Fibroblast of lung (primary cell): ENCODE measurements around the gene APOBEC3H. TPM values are rescaled to one million over a fixed set of nuclear protein-coding genes. Genes with fewer than 3 reads are reported as not detected.
"Not testable (repeated sequence)": the region's sequence is repeated elsewhere in the genome, so short reads cannot be mapped to it uniquely, and the experiment has no call there.

Source experiments
- DNase-seq, 2 donors: peaks; one replicate each; pipeline versions ENCODE4 v3.0.0 to v3.0.0-alpha.2; 2010; ENCODE audit warnings: low read depth in 2 of 2
- H2AFZ ChIP-seq: 2 replicates; pipeline ENCODE4 v1.5.1; 2012; ENCODE audit warnings: low read length, control low read depth, inconsistent platforms
- H3K27ac ChIP-seq: 2 replicates; pipeline ENCODE4 v1.5.1; 2011; ENCODE audit warnings: low read length, control low read depth; ENCODE audit not compliant: insufficient read depth
- H3K27me3 ChIP-seq: 2 replicates; pipeline ENCODE4 v1.5.1; 2011; ENCODE audit warnings: mild to moderate bottlenecking, low read length; ENCODE audit not compliant: control insufficient read depth, insufficient read depth
- H3K36me3 ChIP-seq: 2 replicates; pipeline ENCODE4 v1.5.1; 2011; ENCODE audit warnings: low read length; ENCODE audit not compliant: control insufficient read depth, insufficient read depth
- H3K4me1 ChIP-seq: 2 replicates; pipeline ENCODE4 v1.5.1; 2011; ENCODE audit warnings: low read length; ENCODE audit not compliant: control insufficient read depth, insufficient read depth; ENCODE audit errors: extremely low read depth
- H3K4me2 ChIP-seq: 2 replicates; pipeline ENCODE4 v1.5.1; 2011; ENCODE audit warnings: low read length, control low read depth; ENCODE audit not compliant: insufficient read depth; ENCODE audit errors: extremely low read depth
- H3K4me3 ChIP-seq, 4 experiments: fragments of 200-600 bp in 1 of 4; sonication (generic) in 1 of 4; replicated peaks in 1 of 4; 2 replicates each; pipeline ENCODE4 v1.5.1; 2011 to 2016; ENCODE audit warnings: low read length in 4 of 4, low read depth in 3 of 4, mild to moderate bottlenecking in 3 of 4, control low read depth in 2 of 4, inconsistent platforms in 1 of 4, mixed read lengths in 1 of 4; ENCODE audit not compliant: insufficient read depth in 1 of 4; ENCODE audit errors: control extremely low read depth in 1 of 4
- H3K79me2 ChIP-seq: 2 replicates; pipeline ENCODE4 v1.5.1; 2012; ENCODE audit warnings: mild to moderate bottlenecking, low read length, inconsistent platforms; ENCODE audit not compliant: control insufficient read depth, insufficient read depth
- H3K9ac ChIP-seq: 2 replicates; pipeline ENCODE4 v1.5.1; 2011; ENCODE audit warnings: mild to moderate bottlenecking, low read length, control low read depth; ENCODE audit not compliant: insufficient read depth
- H3K9me3 ChIP-seq: 2 replicates; pipeline ENCODE4 v1.5.1; 2012; ENCODE audit warnings: low read depth, low read length; ENCODE audit not compliant: control insufficient read depth, insufficient read depth
- H4K20me1 ChIP-seq: 2 replicates; pipeline ENCODE4 v1.5.1; 2011; ENCODE audit warnings: low read length; ENCODE audit not compliant: control insufficient read depth, insufficient read depth; ENCODE audit errors: extremely low read depth
- CTCF ChIP-seq, 2 donors: IDR thresholded peaks in 1 of 2; conservative IDR thresholded peaks in 1 of 2; 1 replicate in 1 of 2; 2 replicates in 1 of 2; pipeline ENCODE4 v1.5.1; 2011 to 2012; ENCODE audit warnings: low read length in 2 of 2, control low read depth in 1 of 2, inconsistent platforms in 1 of 2, low read depth in 1 of 2, mild to moderate bottlenecking in 1 of 2
- EZH2 ChIP-seq: IDR thresholded peaks from 2 replicates; pipeline ENCODE4 v1.5.1; 2012; ENCODE audit warnings: low read length, control low read depth, mild to moderate bottlenecking; ENCODE audit errors: missing control alignments
- polyA minus RNA-seq: library from RNA; depleted of rRNA, polyadenylated mRNA; stranded (reverse); fragments of >200 nt; gene quantifications from 2 replicates; pipeline ENCODE4 v1.2.3, GENCODE V29; 2011; ENCODE audit warnings: low replicate concordance
- polyA plus RNA-seq, 2 donors: library from polyadenylated mRNA; depleted of rRNA in 1 of 2; stranded (reverse) in 1 of 2; unstranded in 1 of 2; fragments of >200 nt; gene quantifications; 2 replicates each; pipeline ENCODE4 v1.2.1, GENCODE V29; 2011 to 2012; ENCODE audit warnings: missing spikeins in 1 of 2
- total RNA-seq: library from RNA; depleted of rRNA; stranded (reverse); fragments of >200 nt; gene quantifications from 2 replicates; pipeline ENCODE4 v1.2.1, GENCODE V29; 2014

The APOBEC3H gene
- total RNA-seq (0.26 and 1.3 TPM in 2 replicates), polyA plus RNA-seq (0.20 TPM in 1 of 2 replicates, not detected in the other), polyA minus RNA-seq (2.7 TPM in 1 of 2 replicates, not detected in the other)
- polyA plus RNA-seq (2012) = 0.12 and 1.2 TPM in 2 replicates

- Histone ChIP-seq H2AFZ (peak within 1 kb of the TSS; percentile 23), H3K4me2 (no peak within 1 kb of the TSS), H3K9ac (no peak within 1 kb of the TSS), H3K36me3 (no peaks in the 10 kb centered on the region), H3K4me1 (no peaks in the 10 kb centered on the region), H3K27me3 (peaks cover 3% of the 10 kb centered on the region), H3K27ac (no peak within 1 kb of the TSS), H4K20me1 (no peaks in the 10 kb centered on the region), H3K79me2 (no peaks in the 10 kb centered on the region), H3K9me3 (no peaks in the 10 kb centered on the region), H3K4me3 (no peak within 1 kb of the TSS)
- DNase-seq = peak in 1 of 2 donors; percentile 8
- no peak for TF ChIP-seq EZH2
- TF ChIP-seq CTCF (conservative IDR thresholded peaks at IDR 0.05 in 1 of 2, IDR thresholded peaks at IDR 0.05 in 1 of 2; ENCODE audit: low read depth in 1 of 2, low read length in 2 of 2) = no peak
These were observed at the start of gene APOBEC3H for GRCh38 chr22:39097098-39098020. TSS of gene APOBEC3H (plus strand) at chr22:39097244. CDS start at chr22:39100279, 3,035 bp downstream.

- H3K9me3 ChIP-seq, H3K79me2 ChIP-seq, H3K4me3 ChIP-seq, H3K36me3 ChIP-seq, DNase-seq, H3K27ac ChIP-seq, H3K4me2 ChIP-seq, H2AFZ ChIP-seq, H4K20me1 ChIP-seq, H3K27me3 ChIP-seq, H3K4me1 ChIP-seq, H3K9ac ChIP-seq: not testable (repeated sequence)
These were observed 47.6 kb upstream of the APOBEC3H start for GRCh38 chr22:39049486-39049885.

- H2AFZ ChIP-seq, H3K79me2 ChIP-seq, H3K4me1 ChIP-seq, H3K27me3 ChIP-seq, H4K20me1 ChIP-seq, H3K9me3 ChIP-seq, H3K4me2 ChIP-seq, H3K4me3 ChIP-seq, H3K36me3 ChIP-seq, DNase-seq, H3K27ac ChIP-seq, H3K9ac ChIP-seq: not testable (repeated sequence)
These were observed 45.1 kb upstream of the APOBEC3H start for GRCh38 chr22:39051844-39052495.
